ENCODE results near the gene GLUL.

DNA sequence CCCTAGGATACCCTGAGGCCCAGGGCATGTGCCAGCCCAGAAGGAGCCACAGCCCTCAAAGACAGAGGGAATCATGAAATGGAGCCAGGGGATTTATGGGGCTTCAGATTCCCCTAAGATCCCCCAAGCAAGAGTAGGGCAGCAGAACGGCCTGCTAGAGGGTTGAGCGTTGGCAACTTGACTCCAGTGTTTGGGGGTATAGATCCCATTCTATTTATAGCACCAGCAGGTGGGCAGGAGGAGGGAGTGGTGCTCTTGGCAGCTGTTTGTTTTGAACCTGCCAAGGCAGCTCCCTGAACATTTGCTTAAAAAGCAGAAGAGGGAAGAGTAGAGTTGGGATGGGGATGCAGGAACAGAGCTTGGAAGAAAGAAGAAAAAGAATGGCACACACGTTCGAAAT is 33.7 kb downstream of the GLUL start:
- TF ChIP-seq, protein P1, sequence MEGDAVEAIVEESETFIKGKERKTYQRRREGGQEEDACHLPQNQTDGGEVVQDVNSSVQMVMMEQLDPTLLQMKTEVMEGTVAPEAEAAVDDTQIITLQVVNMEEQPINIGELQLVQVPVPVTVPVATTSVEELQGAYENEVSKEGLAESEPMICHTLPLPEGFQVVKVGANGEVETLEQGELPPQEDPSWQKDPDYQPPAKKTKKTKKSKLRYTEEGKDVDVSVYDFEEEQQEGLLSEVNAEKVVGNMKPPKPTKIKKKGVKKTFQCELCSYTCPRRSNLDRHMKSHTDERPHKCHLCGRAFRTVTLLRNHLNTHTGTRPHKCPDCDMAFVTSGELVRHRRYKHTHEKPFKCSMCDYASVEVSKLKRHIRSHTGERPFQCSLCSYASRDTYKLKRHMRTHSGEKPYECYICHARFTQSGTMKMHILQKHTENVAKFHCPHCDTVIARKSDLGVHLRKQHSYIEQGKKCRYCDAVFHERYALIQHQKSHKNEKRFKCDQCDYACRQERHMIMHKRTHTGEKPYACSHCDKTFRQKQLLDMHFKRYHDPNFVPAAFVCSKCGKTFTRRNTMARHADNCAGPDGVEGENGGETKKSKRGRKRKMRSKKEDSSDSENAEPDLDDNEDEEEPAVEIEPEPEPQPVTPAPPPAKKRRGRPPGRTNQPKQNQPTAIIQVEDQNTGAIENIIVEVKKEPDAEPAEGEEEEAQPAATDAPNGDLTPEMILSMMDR (IDR thresholded peaks at IDR 0.05; ENCODE audit: borderline replicate concordance, extremely low read depth, low read length, poor library complexity, severe bottlenecking), result no peak
- no peak for TF ChIP-seq EZH2 (IDR thresholded peaks at IDR 0.05; ENCODE audit: borderline replicate concordance, low read depth, low read length, severe bottlenecking)

All from DND-41 (cell line).